ENCODE results near the gene SLC9A9. TPM values are rescaled to one million over a fixed set of nuclear protein-coding genes. Genes with fewer than 3 reads are reported as not detected.

Gene SLC9A9
- total and polyA plus RNA-seq, 8 donors, result 0.58 to 29.7 (median 14.0) TPM

DNA sequence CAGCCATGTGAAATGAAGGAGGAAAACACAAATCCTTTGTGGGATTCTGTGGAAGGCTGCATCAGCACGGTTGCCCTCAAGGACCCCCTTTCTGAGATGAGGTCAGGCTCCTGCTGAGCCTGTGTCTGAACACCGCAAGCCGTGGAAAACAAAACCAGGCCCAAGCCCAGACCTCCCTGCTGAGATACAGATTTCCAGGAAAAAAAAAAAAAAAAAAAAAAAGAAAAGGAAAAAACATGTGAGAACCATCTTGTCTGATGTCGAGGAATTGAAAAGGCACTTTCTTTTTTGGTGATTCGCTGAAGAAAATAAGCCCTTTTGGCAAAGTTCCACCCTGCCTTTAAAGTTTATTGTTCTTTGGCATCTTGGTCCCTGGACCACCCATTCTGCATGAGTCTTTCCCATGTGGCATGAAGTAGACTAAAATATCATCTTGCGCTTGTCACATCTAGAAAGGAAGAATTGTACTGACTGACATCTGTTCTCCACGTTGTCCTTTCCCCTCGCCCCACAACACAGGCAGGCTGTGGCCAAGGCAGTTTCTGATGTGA is 611.1 kb downstream of the SLC9A9 start:
- Histone ChIP-seq H3K27me3 (no peaks in the 10 kb centered on the region), H3K4me1 (peaks cover 0 to 8% (median 0%) of the 10 kb centered on the region in 4 donors), H3K4me3 (no peak overlapping the region), H3K36me3 (no peaks in the 10 kb centered on the region), H3K27ac (no peak overlapping the region), H3K9me3 (no peaks in the 10 kb centered on the region)
- intact Hi-C loops (cut with DNase I; ENCODE audit: low total_unique reads), result no loop called here
- DNase-seq, result peak in 1 of 2 donors; percentile 32
- no peak for TF ChIP-seq POLR2A (IDR thresholded peaks at IDR 0.05)
- TF ChIP-seq, protein P1, sequence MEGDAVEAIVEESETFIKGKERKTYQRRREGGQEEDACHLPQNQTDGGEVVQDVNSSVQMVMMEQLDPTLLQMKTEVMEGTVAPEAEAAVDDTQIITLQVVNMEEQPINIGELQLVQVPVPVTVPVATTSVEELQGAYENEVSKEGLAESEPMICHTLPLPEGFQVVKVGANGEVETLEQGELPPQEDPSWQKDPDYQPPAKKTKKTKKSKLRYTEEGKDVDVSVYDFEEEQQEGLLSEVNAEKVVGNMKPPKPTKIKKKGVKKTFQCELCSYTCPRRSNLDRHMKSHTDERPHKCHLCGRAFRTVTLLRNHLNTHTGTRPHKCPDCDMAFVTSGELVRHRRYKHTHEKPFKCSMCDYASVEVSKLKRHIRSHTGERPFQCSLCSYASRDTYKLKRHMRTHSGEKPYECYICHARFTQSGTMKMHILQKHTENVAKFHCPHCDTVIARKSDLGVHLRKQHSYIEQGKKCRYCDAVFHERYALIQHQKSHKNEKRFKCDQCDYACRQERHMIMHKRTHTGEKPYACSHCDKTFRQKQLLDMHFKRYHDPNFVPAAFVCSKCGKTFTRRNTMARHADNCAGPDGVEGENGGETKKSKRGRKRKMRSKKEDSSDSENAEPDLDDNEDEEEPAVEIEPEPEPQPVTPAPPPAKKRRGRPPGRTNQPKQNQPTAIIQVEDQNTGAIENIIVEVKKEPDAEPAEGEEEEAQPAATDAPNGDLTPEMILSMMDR (IDR thresholded peaks at IDR 0.05), result no peak
- TF ChIP-seq POLR2AphosphoS5 (IDR thresholded peaks at IDR 0.05), result no peak
- no peak for TF ChIP-seq EP300 (IDR thresholded peaks at IDR 0.05)
- 66 to 81% (median 77%) methylated on average over 8 of the region's 8 CpGs for WGBS, 5 donors

DNA sequence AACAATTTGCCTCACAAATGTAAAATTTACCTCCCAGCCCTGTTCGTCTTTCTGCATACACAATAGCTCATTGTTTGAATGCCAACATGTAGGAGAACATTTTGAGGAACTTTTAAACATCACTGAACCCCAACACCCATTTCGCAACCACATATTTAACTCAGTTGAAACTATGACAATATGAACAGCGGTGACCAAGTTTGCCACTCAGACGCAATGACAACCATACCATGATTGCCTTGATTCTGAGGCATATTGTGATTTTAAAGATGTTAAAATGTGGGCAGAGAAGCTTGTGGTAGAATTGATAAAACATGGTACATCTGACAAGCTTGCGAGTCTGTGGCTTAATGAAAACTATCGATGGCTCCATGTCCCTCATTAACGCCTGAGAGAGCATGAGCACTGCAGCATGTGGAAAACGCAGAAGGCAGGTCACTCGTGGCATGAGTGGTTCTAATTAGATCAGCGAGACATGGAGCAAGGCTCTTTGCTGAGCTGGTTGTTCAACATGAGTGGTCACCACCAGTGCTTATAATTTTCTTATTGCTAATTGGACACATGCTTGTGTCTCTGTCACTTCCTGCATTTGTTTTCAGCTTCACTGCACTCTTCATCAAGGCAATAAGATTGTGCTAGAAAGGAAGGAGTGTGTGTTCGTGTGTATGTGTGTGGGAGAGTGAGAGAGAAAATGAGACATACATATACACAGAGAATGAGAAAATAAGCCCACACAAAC is 611.9 kb downstream of the SLC9A9 start:
- WGBS, 5 donors, result 89 to 92% (median 90%) methylated on average over 11 of the region's 11 CpGs
- intact Hi-C loops (cut with DNase I; ENCODE audit: low total_unique reads), result no loop called here

GRCh38 chr3:143235614-143236204 is 612.6 kb downstream of the SLC9A9 start:
- Histone ChIP-seq H3K27ac (no peak overlapping the region), H3K27me3 (no peaks in the 10 kb centered on the region), H3K36me3 (no peaks in the 10 kb centered on the region), H3K4me3 (no peak overlapping the region), H3K4me1 (no peaks in the 10 kb centered on the region), H3K9me3 (no peaks in the 10 kb centered on the region)
- intact Hi-C loops (cut with DNase I; ENCODE audit: low total_unique reads), result no loop called here
- TF ChIP-seq POLR2A (IDR thresholded peaks at IDR 0.05), result no peak
- TF ChIP-seq, protein P1 (IDR thresholded peaks at IDR 0.05), result no peak
- TF ChIP-seq POLR2AphosphoS5 (IDR thresholded peaks at IDR 0.05), result no peak
- WGBS, 5 donors, result 91 to 96% (median 91%) methylated on average over 3 of the region's 3 CpGs
- DNase-seq, result no peak

More for the DNA sequence above, 611.9 kb downstream of the SLC9A9 start:
- H3K27me3 ChIP-seq, result no peaks in the 10 kb centered on the region
- H3K9me3 ChIP-seq, result no peaks in the 10 kb centered on the region
- no peak for DNase-seq
- no peak overlapping the region for H3K4me3 ChIP-seq
- H3K4me1 ChIP-seq, result peaks cover 0 to 6% (median 0%) of the 10 kb centered on the region in 4 donors
- H3K27ac ChIP-seq, result no peak overlapping the region
- H3K36me3 ChIP-seq, result no peaks in the 10 kb centered on the region
- TF ChIP-seq, protein P1 (IDR thresholded peaks at IDR 0.05), result no peak
- no peak for TF ChIP-seq POLR2AphosphoS5 (IDR thresholded peaks at IDR 0.05)
- no peak for TF ChIP-seq POLR2A (IDR thresholded peaks at IDR 0.05)
- TF ChIP-seq EP300 (IDR thresholded peaks at IDR 0.05), result no peak

DNA sequence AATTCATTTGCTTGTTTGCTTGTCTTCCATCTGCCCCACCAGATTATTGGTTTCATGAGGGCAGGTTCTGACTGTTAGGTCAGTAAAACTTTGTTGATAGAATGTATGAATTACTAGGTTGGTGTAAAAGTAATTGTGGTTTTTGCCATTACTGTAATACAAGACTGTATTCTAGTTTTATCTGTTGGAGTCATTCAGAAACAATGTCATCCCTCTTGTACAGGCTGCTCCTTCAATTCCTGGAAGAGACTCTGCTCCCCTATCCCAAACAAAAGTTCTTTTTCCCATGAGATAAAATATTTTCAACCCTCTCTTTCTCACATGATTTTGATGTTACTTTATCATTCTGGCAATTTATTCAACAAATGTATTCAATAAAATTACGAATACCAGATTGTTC is 613.7 kb downstream of the SLC9A9 start:
- H3K4me3 ChIP-seq, result no peak overlapping the region
- no peak for DNase-seq
- no peaks in the 10 kb centered on the region for H3K36me3 ChIP-seq
- H3K27ac ChIP-seq, result no peak overlapping the region
- intact Hi-C loops (cut with DNase I; ENCODE audit: low total_unique reads), result no loop called here
- H3K4me1 ChIP-seq, result no peaks in the 10 kb centered on the region
- WGBS, 5 donors, result 69 to 94% (median 80%) methylated on average over 1 of the region's 1 CpG
- no peaks in the 10 kb centered on the region for H3K27me3 ChIP-seq
- TF ChIP-seq EP300 (IDR thresholded peaks at IDR 0.05) (no peak), POLR2A (IDR thresholded peaks at IDR 0.05) (no peak), POLR2AphosphoS5 (IDR thresholded peaks at IDR 0.05) (no peak)
- TF ChIP-seq, protein P1 (IDR thresholded peaks at IDR 0.05), result no peak
- H3K9me3 ChIP-seq, result no peaks in the 10 kb centered on the region
